HG03095 (cell line): ENCODE measurements around the gene PLEKHG4B.
"Not testable (repeated sequence)": the region's sequence is repeated elsewhere in the genome, so short reads cannot be mapped to it uniquely, and the experiment has no call there.

Source experiments
- ATAC-seq: cut with Tn5 transposase; IDR thresholded peaks from one replicate; pipeline ENCODE4 v1.9.1; 2021; ENCODE audit warnings: moderate library complexity; ENCODE audit not compliant: unreplicated experiment

PLEKHG4B gene

GRCh38 chr5:91556-92263, at the start of gene PLEKHG4B:
Gene PLEKHG4B, plus strand, starts transcription at chr5:92168. Its CDS starts 64 bp downstream, at chr5:92232.
- no peak for ATAC-seq

GRCh38 chr5:42250-42649, 49.7 kb upstream of the PLEKHG4B start:
- no peak for ATAC-seq

GRCh38 chr5:48192-48591, 43.8 kb upstream of the PLEKHG4B start:
- no peak for ATAC-seq

GRCh38 chr5:49530-49929, 42.4 kb upstream of the PLEKHG4B start:
- not testable (repeated sequence) for ATAC-seq

GRCh38 chr5:49953-50544, 41.9 kb upstream of the PLEKHG4B start:
- ATAC-seq, result no peak

- no peak for ATAC-seq
Observed at GRCh38 chr5:50724-51499, 41.1 kb upstream of the PLEKHG4B start.

- no peak for ATAC-seq
Observed at GRCh38 chr5:51500-51823, 40.5 kb upstream of the PLEKHG4B start.

- no peak for ATAC-seq
Observed at GRCh38 chr5:53381-54174, 38.4 kb upstream of the PLEKHG4B start.

- ATAC-seq, result no peak
Observed at GRCh38 chr5:54175-54730, 37.7 kb upstream of the PLEKHG4B start.

- no peak for ATAC-seq
Observed at GRCh38 chr5:54876-55569, 36.9 kb upstream of the PLEKHG4B start.

GRCh38 chr5:56561-57290, 35.2 kb upstream of the PLEKHG4B start:
- no peak for ATAC-seq

GRCh38 chr5:60250-60649, 31.7 kb upstream of the PLEKHG4B start:
- not testable (repeated sequence) for ATAC-seq

GRCh38 chr5:70440-70839, 21.5 kb upstream of the PLEKHG4B start:
- ATAC-seq, result no peak

- ATAC-seq, result not testable (repeated sequence)
Observed at GRCh38 chr5:72316-73180, 19.4 kb upstream of the PLEKHG4B start.

GRCh38 chr5:73181-73447, 18.9 kb upstream of the PLEKHG4B start:
- ATAC-seq, result not testable (repeated sequence)

- no peak for ATAC-seq
Observed at GRCh38 chr5:73768-74502, 18.0 kb upstream of the PLEKHG4B start.

GRCh38 chr5:74503-75109, 17.4 kb upstream of the PLEKHG4B start:
- ATAC-seq, result no peak
